Progenitor cell of endocrine pancreas (in vitro differentiated cells): Measurements from ENCODE around the gene EVL. TPM values are rescaled to one million over a fixed set of nuclear protein-coding genes. Genes with fewer than 3 reads are reported as not detected.

Experiments
- DNase-seq: peaks from one replicate; pipeline ENCODE4 v3.0.0; 2021; ENCODE audit warnings: low spot score; ENCODE audit not compliant: unreplicated experiment
- H3K27ac Mint-ChIP-seq: 2 replicates; pipeline ENCODE4 v1.8.0; 2021; ENCODE audit warnings: mild to moderate bottlenecking, moderate library complexity, mixed read lengths
- H3K27me3 Mint-ChIP-seq: 2 replicates; pipeline ENCODE4 v1.8.0; 2021; ENCODE audit warnings: mixed read lengths
- H3K36me3 Mint-ChIP-seq: 2 replicates; pipeline ENCODE4 v1.8.0; 2022; ENCODE audit warnings: mixed read lengths; ENCODE audit not compliant: insufficient read depth
- H3K4me1 Mint-ChIP-seq: 2 replicates; pipeline ENCODE4 v1.8.0; 2021; ENCODE audit warnings: low read depth, mixed read lengths
- H3K4me3 Mint-ChIP-seq: 2 replicates; pipeline ENCODE4 v1.8.0; 2021; ENCODE audit warnings: low read depth, mild to moderate bottlenecking, moderate library complexity, mixed read lengths
- H3K9me3 Mint-ChIP-seq: 2 replicates; pipeline ENCODE4 v1.8.0; 2021; ENCODE audit warnings: low read depth, mixed read lengths
- total RNA-seq: library from RNA; stranded (reverse); gene quantifications from 2 replicates; pipeline ENCODE4 v1.2.1, GENCODE V29; 2021
- TF ChIP-seq, protein P1 (sequence below): fragments of 200-600 bp; sonication (generic); IDR thresholded peaks from one replicate; pipeline ENCODE4 v1.5.0; 2021; ENCODE audit warnings: antibody characterized with exemption, mild to moderate bottlenecking; ENCODE audit not compliant: unreplicated experiment

The EVL gene
- total RNA-seq, 1 donor from 2014 or later: 207 TPM

DNA sequence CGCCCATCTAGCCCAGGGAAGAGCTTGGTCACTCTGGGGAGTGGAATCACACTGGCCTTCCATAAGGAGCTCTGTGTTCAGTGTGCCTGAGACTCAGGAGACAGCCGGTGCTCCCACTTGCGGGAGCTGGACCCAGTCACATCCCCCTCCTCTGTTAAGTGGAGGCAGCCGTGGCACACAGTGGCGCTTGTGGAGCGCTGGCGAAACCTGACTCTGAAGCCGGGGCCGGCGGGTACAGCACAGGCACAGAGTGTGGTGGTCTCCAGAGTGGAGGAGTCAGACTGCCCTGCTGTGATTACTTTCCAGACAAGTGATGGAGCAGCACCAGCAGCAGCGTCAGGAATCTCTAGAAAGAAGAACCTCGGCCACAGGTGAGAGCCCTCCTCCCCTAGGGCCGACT lies 61.2 kb downstream of the EVL start:
- H3K9me3 Mint-ChIP-seq: no peaks in the 10 kb centered on the region
- H3K36me3 Mint-ChIP-seq: peaks cover 7% of the 10 kb centered on the region
- no peak overlapping the region for H3K27ac Mint-ChIP-seq
- TF ChIP-seq, protein P1, sequence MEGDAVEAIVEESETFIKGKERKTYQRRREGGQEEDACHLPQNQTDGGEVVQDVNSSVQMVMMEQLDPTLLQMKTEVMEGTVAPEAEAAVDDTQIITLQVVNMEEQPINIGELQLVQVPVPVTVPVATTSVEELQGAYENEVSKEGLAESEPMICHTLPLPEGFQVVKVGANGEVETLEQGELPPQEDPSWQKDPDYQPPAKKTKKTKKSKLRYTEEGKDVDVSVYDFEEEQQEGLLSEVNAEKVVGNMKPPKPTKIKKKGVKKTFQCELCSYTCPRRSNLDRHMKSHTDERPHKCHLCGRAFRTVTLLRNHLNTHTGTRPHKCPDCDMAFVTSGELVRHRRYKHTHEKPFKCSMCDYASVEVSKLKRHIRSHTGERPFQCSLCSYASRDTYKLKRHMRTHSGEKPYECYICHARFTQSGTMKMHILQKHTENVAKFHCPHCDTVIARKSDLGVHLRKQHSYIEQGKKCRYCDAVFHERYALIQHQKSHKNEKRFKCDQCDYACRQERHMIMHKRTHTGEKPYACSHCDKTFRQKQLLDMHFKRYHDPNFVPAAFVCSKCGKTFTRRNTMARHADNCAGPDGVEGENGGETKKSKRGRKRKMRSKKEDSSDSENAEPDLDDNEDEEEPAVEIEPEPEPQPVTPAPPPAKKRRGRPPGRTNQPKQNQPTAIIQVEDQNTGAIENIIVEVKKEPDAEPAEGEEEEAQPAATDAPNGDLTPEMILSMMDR: no peak
- no peak overlapping the region for H3K4me3 Mint-ChIP-seq
- peaks cover 7% of the 10 kb centered on the region for H3K4me1 Mint-ChIP-seq
- DNase-seq: no peak
- no peaks in the 10 kb centered on the region for H3K27me3 Mint-ChIP-seq

DNA sequence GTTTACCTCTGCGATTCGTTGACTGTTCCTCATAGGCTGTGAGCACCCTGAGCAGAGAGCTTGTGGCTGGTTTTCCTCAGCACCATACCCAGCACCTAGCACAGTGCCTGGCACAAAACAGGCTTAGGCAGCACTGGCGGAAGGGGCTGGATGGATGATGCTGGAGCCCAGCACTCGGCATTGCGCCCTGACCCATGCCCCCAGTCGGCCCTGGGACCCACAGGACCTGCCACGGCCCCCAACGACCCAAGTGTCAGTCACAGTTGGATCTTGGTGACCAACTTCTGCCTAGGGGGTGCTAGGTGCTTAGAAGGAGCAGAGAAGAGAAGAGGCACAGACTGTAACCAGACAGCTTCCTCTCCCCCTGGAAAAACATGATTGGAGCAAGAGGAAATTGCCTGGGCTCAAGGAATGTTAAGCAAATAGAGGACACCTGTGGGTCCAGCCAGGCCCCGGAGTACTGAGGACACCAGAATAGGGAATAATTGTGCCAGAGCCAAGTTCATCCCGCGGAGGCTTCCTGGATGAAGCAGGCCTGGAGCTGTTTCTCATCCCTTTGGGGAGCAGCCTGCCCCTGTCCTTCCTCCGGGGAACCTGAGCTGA lies 62.7 kb downstream of the EVL start:
- no peak for DNase-seq

DNA sequence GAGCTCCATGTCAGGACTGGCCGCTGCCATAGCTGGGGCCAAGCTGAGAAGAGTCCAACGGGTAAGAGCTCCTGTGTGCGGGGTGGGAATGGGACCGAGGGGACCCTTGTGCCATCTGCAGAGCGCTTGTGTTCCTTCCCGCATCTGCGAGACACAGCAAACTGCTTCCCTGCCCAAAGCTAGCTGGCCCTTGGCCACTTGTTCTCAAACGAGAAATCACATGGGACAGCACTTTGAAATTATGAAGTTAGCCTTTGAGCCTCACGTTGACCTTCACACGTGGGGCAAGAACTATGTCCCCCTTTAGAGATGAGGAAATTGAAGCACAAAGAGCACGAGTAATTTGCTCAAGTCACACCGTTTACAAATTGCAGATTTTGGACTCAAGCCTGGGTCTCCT lies 63.5 kb downstream of the EVL start:
- Mint-ChIP-seq H3K27me3 (no peaks in the 10 kb centered on the region), H3K27ac (no peak overlapping the region), H3K4me3 (no peak overlapping the region), H3K9me3 (no peaks in the 10 kb centered on the region), H3K4me1 (peaks cover 9% of the 10 kb centered on the region), H3K36me3 (peaks cover 10% of the 10 kb centered on the region)
- TF ChIP-seq, protein P1: no peak
- no peak for DNase-seq

More for the DNA sequence above, 62.7 kb downstream of the EVL start:
- Mint-ChIP-seq H3K4me3 (no peak overlapping the region), H3K36me3 (peaks cover 8% of the 10 kb centered on the region), H3K27ac (no peak overlapping the region), H3K27me3 (no peaks in the 10 kb centered on the region), H3K9me3 (no peaks in the 10 kb centered on the region), H3K4me1 (peaks cover 9% of the 10 kb centered on the region)
- TF ChIP-seq, protein P1: no peak

DNA sequence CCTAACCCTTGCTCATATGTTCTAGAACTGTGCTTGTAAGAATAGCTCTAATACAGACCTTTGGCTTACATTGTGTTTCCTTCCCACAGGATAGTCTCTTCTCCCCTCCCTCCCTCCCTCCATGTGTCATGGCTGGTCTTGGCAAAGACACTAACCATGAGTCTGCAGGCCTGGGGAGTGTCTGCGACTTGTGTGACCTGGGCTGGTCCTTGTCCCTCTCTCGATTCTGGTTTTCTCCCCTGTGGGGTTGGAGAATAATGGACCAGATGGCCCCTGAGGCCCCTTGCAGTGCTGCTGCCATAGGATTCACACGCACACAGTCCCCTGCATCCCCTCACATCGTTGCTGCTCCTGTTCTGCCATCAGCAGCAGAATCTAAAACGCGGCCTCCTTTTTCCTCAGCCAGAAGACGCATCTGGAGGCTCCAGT lies 64.0 kb downstream of the EVL start:
- Mint-ChIP-seq H3K27ac (no peak overlapping the region), H3K4me3 (no peak overlapping the region), H3K36me3 (peaks cover 14% of the 10 kb centered on the region), H3K27me3 (no peaks in the 10 kb centered on the region), H3K9me3 (no peaks in the 10 kb centered on the region), H3K4me1 (peaks cover 9% of the 10 kb centered on the region)
- no peak for DNase-seq
- TF ChIP-seq, protein P1: no peak

DNA sequence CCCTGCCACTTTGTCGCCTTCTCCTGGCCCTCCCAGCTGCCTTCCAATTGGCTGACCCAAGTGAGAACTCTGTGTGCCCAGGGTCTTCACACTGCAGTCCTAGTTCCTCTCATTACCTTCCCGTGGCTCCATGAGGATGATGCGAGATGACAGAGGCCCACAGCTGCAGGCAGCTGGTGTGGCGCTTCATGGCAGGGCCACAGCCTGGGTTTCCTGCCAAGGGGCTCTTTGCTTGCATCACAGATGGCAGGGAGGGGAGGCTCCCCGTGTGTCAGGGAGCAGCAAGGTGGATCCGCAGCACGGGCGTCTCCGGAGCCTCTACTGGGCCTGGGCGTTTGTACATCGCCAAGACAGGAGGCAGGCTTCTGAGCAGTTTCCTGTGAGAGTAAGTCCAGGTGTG lies 65.3 kb downstream of the EVL start:
- H3K4me1 Mint-ChIP-seq: peaks cover 9% of the 10 kb centered on the region
- peaks cover 11% of the 10 kb centered on the region for H3K36me3 Mint-ChIP-seq
- no peak overlapping the region for H3K4me3 Mint-ChIP-seq
- H3K27me3 Mint-ChIP-seq: no peaks in the 10 kb centered on the region
- TF ChIP-seq, protein P1: no peak
- H3K27ac Mint-ChIP-seq: peak overlapping the region; percentile 41
- no peak for DNase-seq
- no peaks in the 10 kb centered on the region for H3K9me3 Mint-ChIP-seq
